Ramos (cell line): Measurements from ENCODE around the gene LAMA1.

ENCODE experiments used
- in situ Hi-C: fragments of 300-500 bp; cut with MboI; formaldehyde crosslinking; loops from one replicate; pipeline ENCODE4 v1.14.3; 2022; ENCODE audit warnings: low sequenced_read_pairs; ENCODE audit not compliant: unreplicated experiment

Gene LAMA1

GRCh38 chr18:6955304-6955703 is 162.3 kb downstream of the LAMA1 start:
- in situ Hi-C loops = no loop called here

- in situ Hi-C loops = no loop called here
Observed at GRCh38 chr18:6954501-6954900, 163.1 kb downstream of the LAMA1 start.

- in situ Hi-C loops = no loop called here
Observed at GRCh38 chr18:6951336-6952090, 166.1 kb downstream of the LAMA1 start.

GRCh38 chr18:6950641-6951040 is 167.0 kb downstream of the LAMA1 start:
- in situ Hi-C loops = no loop called here

- in situ Hi-C loops = loop anchor here (25.0 kb wide), 1 partner anchor 87 kb away; no protein-coding TSS in a partner anchor
Observed at GRCh38 chr18:6949800-6950586, 167.6 kb downstream of the LAMA1 start.

- in situ Hi-C loops = loop anchor here (25.0 kb wide), 1 partner anchor 89 kb away; no protein-coding TSS in a partner anchor
Observed at GRCh38 chr18:6948281-6949055, 169.1 kb downstream of the LAMA1 start.

- in situ Hi-C loops = loop anchor here (25.0 kb wide), 1 partner anchor 90 kb away; no protein-coding TSS in a partner anchor
Observed at GRCh38 chr18:6947338-6948030, 170.1 kb downstream of the LAMA1 start.

GRCh38 chr18:6943143-6943542 is 174.5 kb downstream of the LAMA1 start:
- in situ Hi-C loops = loop anchor here (25.0 kb wide), 1 partner anchor 94 kb away; no protein-coding TSS in a partner anchor

GRCh38 chr18:6942742-6943141 is 174.9 kb downstream of the LAMA1 start:
- in situ Hi-C loops = loop anchor here (25.0 kb wide), 1 partner anchor 95 kb away; no protein-coding TSS in a partner anchor

GRCh38 chr18:6941996-6942395 is 175.6 kb downstream of the LAMA1 start:
- in situ Hi-C loops = loop anchor here (25.0 kb wide), 1 partner anchor 95 kb away; no protein-coding TSS in a partner anchor

GRCh38 chr18:6940451-6940850 is 177.1 kb downstream of the LAMA1 start:
- in situ Hi-C loops = loop anchor here (25.0 kb wide), 1 partner anchor 97 kb away; no protein-coding TSS in a partner anchor

- in situ Hi-C loops = loop anchor here (25.0 kb wide), 1 partner anchor 97 kb away; no protein-coding TSS in a partner anchor
Observed at GRCh38 chr18:6939972-6940371, 177.6 kb downstream of the LAMA1 start.

- in situ Hi-C loops = loop anchor here (25.0 kb wide), 1 partner anchor 99 kb away; no protein-coding TSS in a partner anchor
Observed at GRCh38 chr18:6938403-6938802, 179.2 kb downstream of the LAMA1 start.

GRCh38 chr18:6938003-6938402 is 179.6 kb downstream of the LAMA1 start:
- in situ Hi-C loops = loop anchor here (25.0 kb wide), 1 partner anchor 99 kb away; no protein-coding TSS in a partner anchor

- in situ Hi-C loops = loop anchor here (25.0 kb wide), 1 partner anchor 102 kb away; no protein-coding TSS in a partner anchor
Observed at GRCh38 chr18:6934859-6935258, 182.7 kb downstream of the LAMA1 start.

- in situ Hi-C loops = loop anchor here (25.0 kb wide), 1 partner anchor 108 kb away; no protein-coding TSS in a partner anchor
Observed at GRCh38 chr18:6929370-6930102, 188.1 kb downstream of the LAMA1 start.

- in situ Hi-C loops = loop anchor here (25.0 kb wide), 1 partner anchor 109 kb away; no protein-coding TSS in a partner anchor
Observed at GRCh38 chr18:6928359-6928758, 189.2 kb downstream of the LAMA1 start.

- in situ Hi-C loops = loop anchor here (25.0 kb wide), 1 partner anchor 110 kb away; no protein-coding TSS in a partner anchor
Observed at GRCh38 chr18:6927153-6927552, 190.4 kb downstream of the LAMA1 start.
